ENCODE data around the gene STARD3.
"Not testable (repeated sequence)": the region's sequence is repeated elsewhere in the genome, so short reads cannot be mapped to it uniquely, and the experiment has no call there.

The STARD3 gene

GRCh38 chr17:39687546-39688474, 50.9 kb downstream of the STARD3 start, which contains the start of gene PGAP3:
PGAP3 (minus strand) TSS chr17:39688057; CDS start chr17:39688014, 43 bp downstream.
- Histone ChIP-seq H3K9me3 (ENCODE audit: low read depth, low read length) (no peaks in the 10 kb centered on the region), H3K36me3 (ENCODE audit: insufficient read depth, low read length) (no peaks in the 10 kb centered on the region), H3K9ac (ENCODE audit: insufficient read length) (peak within 1 kb of the TSS; percentile 86), H3K4me3 (peak within 1 kb of the TSS; percentile 96), H3K27ac (peak within 1 kb of the TSS; percentile 98)
- no peak for TF ChIP-seq EZH2 (IDR thresholded peaks at IDR 0.05)
- no peak for TF ChIP-seq FOXP2 (optimal IDR thresholded peaks at IDR 0.05; ENCODE audit: control extremely low read depth, extremely low read length, insufficient read depth)
- peak; percentile 48; the same call in 1 of the 2 replicates for TF ChIP-seq POLR2AphosphoS5 (IDR thresholded peaks at IDR 0.05; ENCODE audit: borderline replicate concordance, low read depth, low read length)
- DNase-seq (ENCODE audit: low read depth, low spot score), result peak; percentile 73

- H3K9ac ChIP-seq (ENCODE audit: insufficient read length), result peak overlapping the region; percentile 86
- H3K4me3 ChIP-seq, result peak overlapping the region; percentile 96
- no peak for DNase-seq (ENCODE audit: low read depth, low spot score)
- H3K36me3 ChIP-seq (ENCODE audit: insufficient read depth, low read length), result no peaks in the 10 kb centered on the region
- peak overlapping the region; percentile 98 for H3K27ac ChIP-seq
- no peak for TF ChIP-seq EZH2 (IDR thresholded peaks at IDR 0.05)
- TF ChIP-seq POLR2AphosphoS5 (IDR thresholded peaks at IDR 0.05; ENCODE audit: borderline replicate concordance, low read depth, low read length), result no peak
- TF ChIP-seq FOXP2 (optimal IDR thresholded peaks at IDR 0.05; ENCODE audit: control extremely low read depth, extremely low read length, insufficient read depth), result no peak
- H3K9me3 ChIP-seq (ENCODE audit: low read depth, low read length), result no peaks in the 10 kb centered on the region
These were observed 51.5 kb downstream of the STARD3 start for GRCh38 chr17:39688475-39688835.

- H3K9ac ChIP-seq (ENCODE audit: insufficient read length), result no peak overlapping the region
These were observed 52.0 kb downstream of the STARD3 start for GRCh38 chr17:39688945-39689344.

GRCh38 chr17:39694593-39694992, 57.6 kb downstream of the STARD3 start:
- no peak for DNase-seq (ENCODE audit: low read depth, low spot score)
- Histone ChIP-seq H3K9ac (ENCODE audit: insufficient read length) (no peak overlapping the region), H3K4me3 (no peak overlapping the region), H3K9me3 (ENCODE audit: low read depth, low read length) (no peaks in the 10 kb centered on the region), H3K27ac (no peak overlapping the region), H3K36me3 (ENCODE audit: insufficient read depth, low read length) (no peaks in the 10 kb centered on the region)
- TF ChIP-seq POLR2AphosphoS5 (IDR thresholded peaks at IDR 0.05; ENCODE audit: borderline replicate concordance, low read depth, low read length), result no peak
- no peak for TF ChIP-seq EZH2 (IDR thresholded peaks at IDR 0.05)
- TF ChIP-seq FOXP2 (optimal IDR thresholded peaks at IDR 0.05; ENCODE audit: control extremely low read depth, extremely low read length, insufficient read depth), result no peak

More at GRCh38 chr17:39688945-39689344, 52.0 kb downstream of the STARD3 start:
- Histone ChIP-seq H3K4me3 (peak overlapping the region; percentile 96), H3K9me3 (ENCODE audit: low read depth, low read length) (no peaks in the 10 kb centered on the region), H3K27ac (no peak overlapping the region; the same call in 1 of the 2 replicates), H3K36me3 (ENCODE audit: insufficient read depth, low read length) (no peaks in the 10 kb centered on the region)
- no peak for DNase-seq (ENCODE audit: low read depth, low spot score)
- TF ChIP-seq FOXP2 (optimal IDR thresholded peaks at IDR 0.05; ENCODE audit: control extremely low read depth, extremely low read length, insufficient read depth) (no peak), EZH2 (IDR thresholded peaks at IDR 0.05) (no peak), POLR2AphosphoS5 (IDR thresholded peaks at IDR 0.05; ENCODE audit: borderline replicate concordance, low read depth, low read length) (no peak)

GRCh38 chr17:39695089-39695474, 58.1 kb downstream of the STARD3 start:
- DNase-seq (ENCODE audit: low read depth, low spot score), result no peak
- no peak overlapping the region for H3K4me3 ChIP-seq
- no peaks in the 10 kb centered on the region for H3K9me3 ChIP-seq (ENCODE audit: low read depth, low read length)
- no peaks in the 10 kb centered on the region for H3K36me3 ChIP-seq (ENCODE audit: insufficient read depth, low read length)
- H3K27ac ChIP-seq, result no peak overlapping the region
- no peak overlapping the region for H3K9ac ChIP-seq (ENCODE audit: insufficient read length)
- TF ChIP-seq EZH2 (IDR thresholded peaks at IDR 0.05) (no peak), POLR2AphosphoS5 (IDR thresholded peaks at IDR 0.05; ENCODE audit: borderline replicate concordance, low read depth, low read length) (no peak), FOXP2 (optimal IDR thresholded peaks at IDR 0.05; ENCODE audit: control extremely low read depth, extremely low read length, insufficient read depth) (no peak)

- Histone ChIP-seq H3K9ac (ENCODE audit: insufficient read length) (no peak overlapping the region), H3K36me3 (ENCODE audit: insufficient read depth, low read length) (no peaks in the 10 kb centered on the region), H3K9me3 (ENCODE audit: low read depth, low read length) (no peaks in the 10 kb centered on the region), H3K4me3 (no peak overlapping the region), H3K27ac (no peak overlapping the region)
- TF ChIP-seq EZH2 (IDR thresholded peaks at IDR 0.05) (no peak), POLR2AphosphoS5 (IDR thresholded peaks at IDR 0.05; ENCODE audit: borderline replicate concordance, low read depth, low read length) (no peak), FOXP2 (optimal IDR thresholded peaks at IDR 0.05; ENCODE audit: control extremely low read depth, extremely low read length, insufficient read depth) (no peak)
- no peak for DNase-seq (ENCODE audit: low read depth, low spot score)
These were observed 59.8 kb downstream of the STARD3 start for GRCh38 chr17:39696731-39697130.

- Histone ChIP-seq H3K27ac (no peak overlapping the region), H3K9me3 (ENCODE audit: low read depth, low read length) (no peaks in the 10 kb centered on the region), H3K4me3 (no peak overlapping the region), H3K9ac (ENCODE audit: insufficient read length) (no peak overlapping the region), H3K36me3 (ENCODE audit: insufficient read depth, low read length) (no peaks in the 10 kb centered on the region)
- no peak for DNase-seq (ENCODE audit: low read depth, low spot score)
- TF ChIP-seq FOXP2 (optimal IDR thresholded peaks at IDR 0.05; ENCODE audit: control extremely low read depth, extremely low read length, insufficient read depth) (no peak), EZH2 (IDR thresholded peaks at IDR 0.05) (no peak), POLR2AphosphoS5 (IDR thresholded peaks at IDR 0.05; ENCODE audit: borderline replicate concordance, low read depth, low read length) (no peak)
These were observed 61.0 kb downstream of the STARD3 start for GRCh38 chr17:39697961-39698360.

GRCh38 chr17:39699157-39699817, 62.3 kb downstream of the STARD3 start:
- Histone ChIP-seq H3K9ac (ENCODE audit: insufficient read length) (peak overlapping the region; percentile 84), H3K4me3 (peak overlapping the region; percentile 92)
- not testable (repeated sequence) for DNase-seq (ENCODE audit: low read depth, low spot score); H3K9me3 ChIP-seq (ENCODE audit: low read depth, low read length); H3K27ac ChIP-seq; H3K36me3 ChIP-seq (ENCODE audit: insufficient read depth, low read length)
